Osteocyte (in vitro differentiated cells): ENCODE results near the gene EPM2A. TPM values are rescaled to one million over a fixed set of nuclear protein-coding genes. Genes with fewer than 3 reads are reported as not detected.
"Not testable (repeated sequence)": the region's sequence is repeated elsewhere in the genome, so short reads cannot be mapped to it uniquely, and the experiment has no call there.

Source experiments
- DNase-seq: peaks from one replicate; pipeline ENCODE4 v3.0.0; 2021; ENCODE audit warnings: mixed read lengths; ENCODE audit not compliant: unreplicated experiment; ENCODE audit errors: extremely low spot score
- H3K27ac Mint-ChIP-seq: one replicate; pipeline ENCODE4 v1.8.0; 2021; ENCODE audit warnings: mild to moderate bottlenecking, mixed read lengths; ENCODE audit not compliant: unreplicated experiment
- H3K27me3 Mint-ChIP-seq: one replicate; pipeline ENCODE4 v1.8.0; 2021; ENCODE audit warnings: mixed read lengths; ENCODE audit not compliant: unreplicated experiment
- H3K36me3 Mint-ChIP-seq: one replicate; pipeline ENCODE4 v1.8.0; 2021; ENCODE audit warnings: mixed read lengths; ENCODE audit not compliant: unreplicated experiment
- H3K4me1 Mint-ChIP-seq: one replicate; pipeline ENCODE4 v1.8.0; 2021; ENCODE audit warnings: mixed read lengths; ENCODE audit not compliant: unreplicated experiment
- H3K4me3 Mint-ChIP-seq: one replicate; pipeline ENCODE4 v1.8.0; 2021; ENCODE audit warnings: mild to moderate bottlenecking, moderate library complexity, mixed read lengths; ENCODE audit not compliant: unreplicated experiment
- H3K9me3 Mint-ChIP-seq: one replicate; pipeline ENCODE4 v1.8.0; 2021; ENCODE audit warnings: mixed read lengths; ENCODE audit not compliant: unreplicated experiment
- total RNA-seq: library from RNA; stranded (reverse); gene quantifications from 2 replicates; pipeline ENCODE4 v1.2.1, GENCODE V29; 2021
- TF ChIP-seq, protein P1 (sequence below): fragments of 200-600 bp; sonication (generic); IDR thresholded peaks from 2 replicates; pipeline ENCODE4 v1.5.0; 2021; ENCODE audit warnings: antibody characterized with exemption, mild to moderate bottlenecking, moderate library complexity

EPM2A gene
- total RNA-seq, 1 donor from 2014 or later = 13.6 TPM

DNA sequence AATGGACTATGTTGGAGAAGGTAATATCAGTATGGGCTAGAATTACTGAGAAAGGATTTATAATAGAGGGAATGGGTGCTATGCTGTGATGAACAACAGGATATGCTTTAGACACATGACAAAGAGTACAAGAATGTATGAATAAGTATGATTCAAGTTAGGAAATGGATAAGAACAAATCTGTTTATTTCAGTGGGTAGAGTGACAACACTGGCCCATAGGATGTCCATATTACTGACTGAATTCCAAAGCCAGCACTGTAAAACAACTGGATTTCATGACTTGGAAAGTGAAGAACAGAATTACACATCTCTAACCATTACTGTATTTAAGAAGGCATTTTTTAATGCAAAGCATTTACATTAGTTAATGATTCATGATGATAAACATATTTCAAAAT lies 35.9 kb downstream of the EPM2A start:
- TF ChIP-seq, protein P1, sequence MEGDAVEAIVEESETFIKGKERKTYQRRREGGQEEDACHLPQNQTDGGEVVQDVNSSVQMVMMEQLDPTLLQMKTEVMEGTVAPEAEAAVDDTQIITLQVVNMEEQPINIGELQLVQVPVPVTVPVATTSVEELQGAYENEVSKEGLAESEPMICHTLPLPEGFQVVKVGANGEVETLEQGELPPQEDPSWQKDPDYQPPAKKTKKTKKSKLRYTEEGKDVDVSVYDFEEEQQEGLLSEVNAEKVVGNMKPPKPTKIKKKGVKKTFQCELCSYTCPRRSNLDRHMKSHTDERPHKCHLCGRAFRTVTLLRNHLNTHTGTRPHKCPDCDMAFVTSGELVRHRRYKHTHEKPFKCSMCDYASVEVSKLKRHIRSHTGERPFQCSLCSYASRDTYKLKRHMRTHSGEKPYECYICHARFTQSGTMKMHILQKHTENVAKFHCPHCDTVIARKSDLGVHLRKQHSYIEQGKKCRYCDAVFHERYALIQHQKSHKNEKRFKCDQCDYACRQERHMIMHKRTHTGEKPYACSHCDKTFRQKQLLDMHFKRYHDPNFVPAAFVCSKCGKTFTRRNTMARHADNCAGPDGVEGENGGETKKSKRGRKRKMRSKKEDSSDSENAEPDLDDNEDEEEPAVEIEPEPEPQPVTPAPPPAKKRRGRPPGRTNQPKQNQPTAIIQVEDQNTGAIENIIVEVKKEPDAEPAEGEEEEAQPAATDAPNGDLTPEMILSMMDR = no peak
- Mint-ChIP-seq H3K4me3 (no peak overlapping the region), H3K36me3 (peaks cover 4% of the 10 kb centered on the region), H3K4me1 (peaks cover 17% of the 10 kb centered on the region), H3K9me3 (peaks cover 7% of the 10 kb centered on the region), H3K27ac (peak overlapping the region; percentile 32), H3K27me3 (no peaks in the 10 kb centered on the region)
- no peak for DNase-seq

- not testable (repeated sequence) for H3K27me3 Mint-ChIP-seq, H3K4me3 Mint-ChIP-seq, DNase-seq, H3K27ac Mint-ChIP-seq
- Mint-ChIP-seq H3K36me3 (peaks cover 11% of the 10 kb centered on the region), H3K9me3 (peaks cover 14% of the 10 kb centered on the region), H3K4me1 (peaks cover 13% of the 10 kb centered on the region)
Measured at GRCh38 chr6:145697401-145697800, 37.9 kb downstream of the EPM2A start.

- peaks cover 8% of the 10 kb centered on the region for H3K4me1 Mint-ChIP-seq
- H3K36me3 Mint-ChIP-seq = peaks cover 11% of the 10 kb centered on the region
- no peak for DNase-seq
- H3K9me3 Mint-ChIP-seq = peaks cover 14% of the 10 kb centered on the region
- H3K27ac Mint-ChIP-seq = no peak overlapping the region
- no peaks in the 10 kb centered on the region for H3K27me3 Mint-ChIP-seq
- no peak overlapping the region for H3K4me3 Mint-ChIP-seq
- TF ChIP-seq, protein P1 = no peak
Measured at GRCh38 chr6:145694083-145694737, 41.1 kb downstream of the EPM2A start.

GRCh38 chr6:145690969-145691368 lies 44.4 kb downstream of the EPM2A start:
- H3K27ac Mint-ChIP-seq = no peak overlapping the region
- H3K27me3 Mint-ChIP-seq = no peaks in the 10 kb centered on the region
- no peak overlapping the region for H3K4me3 Mint-ChIP-seq
- no peak for DNase-seq
- peaks cover 18% of the 10 kb centered on the region for H3K4me1 Mint-ChIP-seq
- H3K36me3 Mint-ChIP-seq = peaks cover 7% of the 10 kb centered on the region
- TF ChIP-seq, protein P1 = no peak
- peaks cover 7% of the 10 kb centered on the region for H3K9me3 Mint-ChIP-seq

GRCh38 chr6:145689529-145689928 lies 45.8 kb downstream of the EPM2A start:
- H3K4me3 Mint-ChIP-seq = no peak overlapping the region
- H3K9me3 Mint-ChIP-seq = peaks cover 7% of the 10 kb centered on the region
- no peak overlapping the region for H3K27ac Mint-ChIP-seq
- no peaks in the 10 kb centered on the region for H3K27me3 Mint-ChIP-seq
- peaks cover 15% of the 10 kb centered on the region for H3K36me3 Mint-ChIP-seq
- DNase-seq = no peak
- TF ChIP-seq, protein P1 = no peak
- H3K4me1 Mint-ChIP-seq = peaks cover 18% of the 10 kb centered on the region
